ENCODE results near the gene GP2.

DNA sequence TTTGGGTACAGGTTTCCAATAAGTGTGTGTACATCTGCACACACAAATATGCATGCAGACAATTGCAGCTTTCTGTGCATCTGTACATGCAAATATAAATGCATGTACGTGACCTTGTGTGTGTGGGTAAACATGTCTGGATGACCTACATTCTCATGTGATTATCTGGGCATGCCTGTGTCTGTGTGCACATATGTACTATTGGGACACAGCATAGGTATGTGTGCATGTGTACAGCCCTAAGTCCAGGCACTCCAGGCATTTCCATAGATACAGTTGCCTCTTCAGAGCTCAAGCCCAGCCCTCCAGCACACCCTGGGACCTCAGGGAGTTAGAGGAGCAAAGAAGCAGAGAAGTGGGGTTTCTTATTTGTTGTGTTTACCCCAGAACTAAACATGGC, 7.1 kb upstream of the GP2 start:
- TF ChIP-seq CTCF (IDR thresholded peaks at IDR 0.05 in 4 of 5, conservative IDR thresholded peaks at IDR 0.05 in 1 of 5) (no peak), POLR2A (IDR thresholded peaks at IDR 0.05) (no peak)

Measured in gastrocnemius medialis (tissue), 4 donors.